Stimulated activated CD4-positive, alpha-beta T cell treated with anti-CD3 and anti-CD28 coated beads, Interleukin-2, amount 100 ng/mL, for 4 hours (primary cell): ENCODE data around the gene ARSD.
"Not testable (repeated sequence)": the region's sequence is repeated elsewhere in the genome, so short reads cannot be mapped to it uniquely, and the experiment has no call there.

Experiments
- DNase-seq: peaks from one replicate; pipeline ENCODE4 v3.0.0-alpha.2; 2020; ENCODE audit warnings: low read depth

ARSD gene

GRCh38 chrX:2933125-2933900, 4.2 kb upstream of the ARSD start:
- no peak for DNase-seq

DNA sequence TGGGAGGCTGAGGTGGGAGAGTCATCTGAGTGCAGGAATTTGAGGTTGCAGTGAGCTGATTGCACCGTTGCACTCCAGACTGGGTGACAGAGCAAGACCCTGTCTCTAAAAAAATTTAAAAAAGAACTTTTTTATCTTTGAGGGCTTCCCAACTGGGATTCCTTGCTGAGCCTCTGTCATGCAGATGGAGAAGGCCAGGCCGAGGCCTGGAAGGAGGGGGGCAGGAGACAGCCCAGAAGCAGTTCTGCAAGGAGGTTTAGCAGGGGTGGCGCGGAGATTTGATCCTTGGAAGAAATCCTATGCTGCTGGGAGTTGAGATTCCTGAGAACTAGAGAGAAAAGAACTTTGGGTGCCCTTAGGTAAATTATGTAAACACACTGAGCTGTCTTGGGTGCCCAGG, 2.5 kb upstream of the ARSD start:
- no peak for DNase-seq

DNA sequence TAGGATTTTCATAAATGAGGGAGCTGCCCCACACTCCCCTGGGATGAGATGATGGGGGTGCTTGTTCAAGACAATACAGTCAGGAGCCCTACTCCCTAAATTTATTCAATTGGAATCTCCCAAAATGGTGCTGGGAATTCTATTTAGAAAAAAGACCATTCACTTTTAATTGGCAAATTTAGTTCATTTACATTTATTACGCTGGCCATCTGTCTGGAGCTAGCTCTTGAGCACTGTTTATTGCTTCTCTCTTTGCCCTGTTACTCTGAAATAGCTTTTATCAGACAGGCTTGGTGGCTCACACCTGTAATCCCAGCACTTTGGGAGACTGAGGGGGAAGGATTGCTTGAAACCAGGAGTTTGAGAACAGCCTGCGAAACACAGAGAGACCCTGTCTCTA, 2.0 kb upstream of the ARSD start:
- DNase-seq = no peak

GRCh38 chrX:2928191-2928582, 952 bp downstream of the ARSD start:
- no peak for DNase-seq

DNA sequence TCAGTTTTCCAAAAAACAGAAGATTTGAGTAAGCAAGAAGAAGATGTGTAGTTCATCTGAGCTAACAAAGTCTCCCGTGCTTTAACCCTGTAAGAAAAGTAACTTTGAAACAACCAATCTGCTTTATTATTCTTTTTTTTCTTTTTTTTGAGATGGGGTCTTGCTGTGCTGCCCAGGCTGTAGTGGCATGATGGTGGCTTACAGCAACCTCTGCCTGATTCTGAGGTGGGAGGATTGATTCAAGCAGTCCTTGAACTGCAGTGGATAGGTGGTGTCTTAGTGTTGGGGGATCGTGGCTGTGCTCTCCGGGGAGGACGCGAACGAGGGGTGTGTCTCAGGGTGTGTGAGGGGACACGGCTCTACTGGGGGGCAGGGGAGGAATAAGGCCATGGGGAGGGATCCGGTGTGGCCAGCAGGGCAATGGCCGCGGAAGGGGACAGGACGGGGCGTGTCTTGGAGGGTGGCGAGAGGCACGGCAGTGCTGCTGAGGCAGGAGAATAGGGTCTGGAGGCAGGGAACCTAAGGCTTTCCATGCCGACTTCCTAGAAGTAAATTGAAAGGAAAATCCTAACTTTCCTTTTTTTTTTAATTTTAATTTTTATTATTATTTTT, 2.4 kb downstream of the ARSD start:
- DNase-seq = no peak

DNA sequence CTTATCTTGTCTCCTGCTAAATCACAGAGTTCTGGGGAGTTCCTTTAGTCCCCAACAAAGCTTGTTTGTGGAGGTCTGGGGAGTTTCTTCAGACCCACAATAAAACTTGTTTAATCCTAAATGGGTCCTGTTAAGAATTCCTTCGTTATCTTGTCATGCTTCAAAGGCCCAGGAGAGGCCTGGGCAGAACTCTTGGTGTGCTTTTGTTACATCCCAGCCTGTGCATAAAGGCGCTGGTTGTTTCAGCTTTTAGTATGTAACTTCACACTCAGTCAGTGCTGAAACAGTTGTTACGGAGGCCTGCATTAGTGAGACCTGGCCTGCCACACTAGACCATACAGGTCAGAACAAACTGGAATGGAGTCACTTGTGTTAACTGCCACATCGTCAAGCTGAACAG, 2.9 kb downstream of the ARSD start:
- DNase-seq = not testable (repeated sequence)

DNA sequence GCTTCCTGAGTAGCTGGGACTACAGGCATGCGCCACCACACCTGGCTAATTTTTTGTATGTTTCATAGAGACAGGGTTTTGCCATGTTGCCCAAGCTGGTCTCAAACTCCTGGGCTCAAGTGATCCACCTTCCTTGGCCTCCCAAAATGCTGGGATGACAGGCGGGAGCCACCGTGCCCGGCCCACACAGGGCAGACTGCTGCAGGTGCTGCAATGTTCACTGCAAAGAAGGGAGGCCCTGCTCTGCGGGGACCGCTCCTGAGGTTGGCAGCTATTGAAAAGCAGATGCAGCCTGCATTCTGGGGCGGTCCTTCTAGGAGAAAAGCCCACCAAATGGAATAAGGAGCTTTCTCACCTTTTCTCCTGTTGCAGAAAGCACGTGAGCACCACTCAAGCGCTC, 5.0 kb downstream of the ARSD start:
- DNase-seq = no peak

- no peak for DNase-seq
Measured at GRCh38 chrX:2921750-2922149, 7.4 kb downstream of the ARSD start.

- no peak for DNase-seq
Measured at GRCh38 chrX:2921193-2921592, 7.9 kb downstream of the ARSD start.

DNA sequence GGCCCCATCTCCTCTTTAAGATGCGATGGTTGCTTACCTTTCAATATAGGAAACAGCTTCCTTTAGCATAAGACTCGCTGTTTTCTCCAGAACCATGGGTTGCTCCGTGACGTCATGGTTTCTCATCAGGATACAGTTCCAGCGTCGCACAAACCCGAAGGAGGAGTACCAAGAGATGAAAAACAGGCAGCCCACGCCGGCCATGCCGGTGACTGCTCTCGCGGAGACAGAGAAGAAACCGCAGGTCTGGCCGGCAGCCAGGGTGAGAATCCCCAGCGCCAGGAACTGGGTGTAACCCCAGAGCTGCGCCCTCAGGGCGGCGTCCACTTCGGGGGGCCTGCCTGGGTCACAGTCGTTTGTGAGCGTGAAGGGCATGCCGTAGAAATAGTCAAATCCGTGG, 11.4 kb downstream of the ARSD start:
- DNase-seq = no peak

GRCh38 chrX:2913118-2913517, 16.0 kb downstream of the ARSD start:
- no peak for DNase-seq

DNA sequence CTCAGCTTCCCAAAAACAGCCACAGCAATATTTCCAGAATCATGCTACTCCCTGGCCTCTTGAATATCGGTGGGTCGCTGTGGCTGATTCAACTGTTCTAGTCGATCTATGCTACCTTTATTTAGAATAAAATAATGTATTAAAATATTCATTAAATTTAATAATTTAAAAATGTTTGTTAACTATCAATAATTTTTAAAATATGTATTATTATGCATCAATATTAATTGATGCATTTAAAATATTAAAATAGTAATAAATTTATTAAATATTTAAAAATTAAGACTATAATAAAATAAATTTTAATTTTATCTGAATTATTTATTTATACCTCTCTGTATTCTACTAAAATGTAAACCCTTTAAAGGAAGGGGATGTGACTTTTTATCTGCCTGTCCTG, 19.0 kb downstream of the ARSD start:
- no peak for DNase-seq

DNA sequence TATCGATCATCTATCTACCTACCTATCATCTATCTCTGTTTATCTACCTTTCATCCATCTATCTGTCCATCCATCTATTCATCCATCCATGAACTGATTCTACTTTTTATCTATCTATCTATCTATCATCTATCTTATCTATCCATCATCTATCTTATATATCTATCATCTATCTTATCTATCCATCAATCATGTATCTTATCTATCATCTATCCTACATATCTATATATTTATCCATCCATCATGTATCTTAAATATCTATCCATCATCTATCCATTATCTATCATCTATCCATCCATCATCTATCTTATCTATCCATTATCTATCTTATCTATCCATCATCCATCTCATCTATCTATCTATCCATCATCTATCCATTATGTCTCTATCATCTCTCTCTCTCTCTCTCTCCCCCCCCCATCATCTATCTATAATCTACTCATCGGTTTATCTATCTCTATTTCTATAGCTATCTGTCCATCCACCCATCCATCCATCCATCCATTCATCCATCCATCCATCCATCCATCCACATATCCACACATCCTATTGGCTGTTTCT, 20.9 kb downstream of the ARSD start:
- no peak for DNase-seq

DNA sequence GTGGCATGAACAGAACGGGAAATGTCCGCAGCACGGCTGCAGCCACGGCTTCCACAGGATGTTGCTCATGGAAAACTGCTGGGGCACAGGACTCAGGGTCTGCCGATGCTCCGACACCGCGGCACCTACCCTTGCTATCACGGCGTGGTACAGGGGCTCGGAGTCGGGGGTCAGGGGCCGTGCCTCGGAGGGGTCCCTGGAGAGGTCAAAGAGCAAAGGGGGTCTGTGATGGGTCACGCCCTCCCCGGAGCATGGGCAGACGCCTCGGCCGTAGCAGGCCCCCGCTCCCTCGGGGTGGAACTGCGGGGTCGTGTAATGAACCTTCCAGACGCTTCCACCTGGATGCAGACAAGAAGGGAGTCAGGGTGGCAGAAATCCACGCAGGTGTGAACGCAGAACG, 21.8 kb downstream of the ARSD start:
- DNase-seq = no peak

DNA sequence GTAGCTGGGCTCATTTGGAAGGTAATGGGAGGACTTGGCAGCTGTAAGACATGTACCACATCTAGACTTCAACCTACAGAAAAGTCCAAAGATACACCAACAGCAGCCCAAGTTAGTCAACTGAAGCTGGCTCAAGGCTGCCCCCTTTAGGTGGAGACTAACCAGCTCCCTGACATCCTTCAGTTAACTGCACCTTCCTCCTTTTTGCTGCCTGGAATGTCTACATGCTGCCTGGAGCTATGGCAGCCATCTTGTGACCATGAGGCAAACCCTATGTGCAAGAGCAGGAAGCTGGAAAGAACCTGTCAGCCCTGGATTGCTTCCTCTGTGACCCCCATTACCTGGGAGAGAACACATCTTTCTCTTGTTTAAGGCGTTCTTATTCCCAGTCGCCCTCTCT, 25.8 kb downstream of the ARSD start:
- no peak for DNase-seq

DNA sequence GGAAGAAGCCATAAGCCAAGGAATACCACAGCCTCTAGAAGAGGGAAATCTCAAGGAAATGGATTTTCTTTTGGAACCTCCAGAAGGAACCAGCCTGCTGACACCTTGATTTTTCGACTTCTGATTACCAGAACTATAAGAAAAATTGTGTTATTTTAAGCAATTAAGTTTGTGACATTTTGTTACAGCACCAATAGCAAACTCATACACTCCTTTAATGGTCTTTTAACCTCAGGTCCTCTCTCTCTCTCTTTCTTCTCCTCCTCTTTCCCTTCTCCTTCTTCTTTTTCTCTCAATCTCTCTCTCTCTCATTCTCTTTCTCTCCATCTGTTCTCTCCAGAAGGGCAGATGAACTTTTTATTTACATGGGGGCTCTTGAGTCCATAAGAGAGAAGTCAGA, 26.3 kb downstream of the ARSD start:
- no peak for DNase-seq

- DNase-seq = no peak
Measured at GRCh38 chrX:2901367-2902036, 27.6 kb downstream of the ARSD start.

DNA sequence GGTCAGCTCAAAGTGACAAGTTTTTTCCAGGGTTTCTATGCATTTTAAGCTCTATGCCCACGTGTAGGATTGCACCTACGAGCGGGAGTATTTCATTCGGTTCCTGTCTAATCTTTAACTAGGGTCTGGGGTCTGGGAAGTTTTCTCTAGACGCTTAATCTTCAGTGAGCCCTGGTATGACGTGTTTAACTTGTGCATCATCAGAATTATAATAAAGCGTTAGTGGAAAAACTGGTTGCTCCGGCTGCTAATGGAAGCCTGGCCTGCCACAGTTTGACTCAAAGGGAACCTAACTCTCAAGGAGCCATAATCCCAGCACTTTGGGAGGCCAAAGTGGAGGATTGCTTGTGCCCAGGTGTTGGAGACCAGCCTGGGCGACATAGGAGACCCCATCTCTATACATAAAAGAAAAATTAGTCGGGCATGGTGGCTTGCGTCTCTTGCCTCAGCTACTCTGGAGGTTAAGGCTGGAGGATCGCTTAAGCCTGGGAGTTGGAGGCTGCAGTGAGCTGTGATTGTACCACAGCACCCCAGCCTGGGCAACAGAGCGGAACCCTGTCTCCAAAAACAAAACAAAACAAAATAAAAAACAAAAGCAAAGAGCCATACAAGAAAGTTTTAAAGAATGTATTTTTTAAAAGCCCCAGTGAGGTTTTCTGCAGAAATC, 30.2 kb downstream of the ARSD start:
- no peak for DNase-seq

- not testable (repeated sequence) for DNase-seq
Measured at GRCh38 chrX:2897690-2898623, 31.2 kb downstream of the ARSD start.

DNA sequence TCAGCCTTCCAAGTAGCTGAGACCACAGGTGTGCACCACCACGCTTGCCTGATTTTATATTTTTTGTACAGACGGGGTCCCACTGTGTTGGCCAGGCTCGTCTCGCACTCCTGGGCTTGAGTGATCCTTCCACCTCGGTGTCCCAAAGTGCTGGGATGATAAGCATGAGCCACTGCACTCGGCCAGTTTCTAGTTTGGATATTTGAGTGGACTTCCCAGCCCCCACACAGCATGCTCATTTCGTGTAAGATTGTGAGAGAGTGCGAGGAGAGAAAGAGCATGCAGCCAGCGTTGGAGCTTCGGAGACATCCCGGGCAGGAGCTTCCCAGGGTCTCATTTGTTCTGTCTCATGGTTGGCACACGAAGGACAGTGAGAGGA, 31.8 kb downstream of the ARSD start:
- DNase-seq = no peak

DNA sequence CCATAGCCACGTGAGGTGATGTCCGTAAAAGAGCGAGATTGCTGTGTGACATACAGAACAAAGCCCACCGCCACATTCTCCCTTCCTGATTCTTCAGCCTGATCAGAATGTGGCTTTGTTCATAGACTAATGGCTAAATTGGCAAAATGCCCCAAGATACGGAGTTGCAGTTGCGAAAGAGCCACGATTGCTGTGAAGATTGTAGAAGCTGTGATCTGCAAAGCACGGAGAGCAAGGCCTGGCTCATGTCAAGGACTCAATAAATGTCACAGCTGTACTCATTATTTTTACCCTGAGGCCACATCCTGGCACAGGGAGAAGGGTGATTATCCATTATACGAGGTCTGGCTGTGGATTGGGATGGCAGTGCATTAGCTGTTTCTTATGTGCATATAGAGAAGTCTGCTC, 34.2 kb downstream of the ARSD start:
- DNase-seq = no peak

- no peak for DNase-seq
Measured at GRCh38 chrX:2892816-2893215, 36.3 kb downstream of the ARSD start.
